Brain microvascular endothelial cell (primary cell): ENCODE measurements around the gene SPACDR.

Experiments used
- DNase-seq: peaks from one replicate; pipeline ENCODE4 v3.0.0-alpha.2; 2020
- H3K27ac ChIP-seq: fragments of 250-450 bp; sonication (Bioruptor Pico); 2 replicates; pipeline ENCODE4 v1.5.1; 2020; ENCODE audit warnings: mild to moderate bottlenecking, moderate library complexity
- H3K27me3 ChIP-seq: fragments of 250-450 bp; sonication (Bioruptor Pico); replicated peaks from 2 replicates; pipeline ENCODE4 v1.5.1; 2020; ENCODE audit warnings: mild to moderate bottlenecking
- H3K36me3 ChIP-seq: fragments of 250-450 bp; sonication (Bioruptor Pico); replicated peaks from 2 replicates; pipeline ENCODE4 v1.5.1; 2020; ENCODE audit warnings: mild to moderate bottlenecking
- H3K4me3 ChIP-seq: 2 replicates; pipeline ENCODE4 v1.5.1; 2011; ENCODE audit warnings: low read depth, mild to moderate bottlenecking, control low read depth, low read length, moderate library complexity
- CTCF ChIP-seq: IDR thresholded peaks from 2 replicates; pipeline ENCODE4 v1.5.1; 2011; ENCODE audit warnings: low read depth, mild to moderate bottlenecking, moderate library complexity, low read length, control low read depth, inconsistent platforms; ENCODE audit errors: missing control alignments
- in situ Hi-C: cut with HindIII; loops from 2 replicates; pipeline ENCODE4 v1.10.0; 2017; ENCODE audit warnings: low sequenced_read_pairs, low pct_ligation_motif_present

SPACDR gene

GRCh38 chr7:100434297-100435144, 29.5 kb downstream of the SPACDR start:
- DNase-seq, result no peak
- Histone ChIP-seq H3K36me3 (peaks cover 18% of the 10 kb centered on the region), H3K4me3 (peak overlapping the region; percentile 88), H3K27ac (no peak overlapping the region), H3K27me3 (no peaks in the 10 kb centered on the region)
- in situ Hi-C loops, result no loop called here
- TF ChIP-seq CTCF, result no peak

GRCh38 chr7:100433592-100434296, 30.3 kb downstream of the SPACDR start:
- no peak for TF ChIP-seq CTCF
- no peaks in the 10 kb centered on the region for H3K27me3 ChIP-seq

GRCh38 chr7:100433276-100433591, 30.8 kb downstream of the SPACDR start:
- in situ Hi-C loops, result no loop called here
- Histone ChIP-seq H3K27ac (no peak overlapping the region), H3K36me3 (peaks cover 18% of the 10 kb centered on the region), H3K27me3 (no peaks in the 10 kb centered on the region), H3K4me3 (no peak overlapping the region)
- no peak for DNase-seq
- no peak for TF ChIP-seq CTCF

More at GRCh38 chr7:100433592-100434296, 30.3 kb downstream of the SPACDR start:
- Histone ChIP-seq H3K36me3 (peaks cover 18% of the 10 kb centered on the region), H3K27ac (no peak overlapping the region), H3K4me3 (no peak overlapping the region)
- DNase-seq, result no peak
- in situ Hi-C loops, result no loop called here

GRCh38 chr7:100432621-100433275, 31.3 kb downstream of the SPACDR start:
- Histone ChIP-seq H3K4me3 (no peak overlapping the region), H3K36me3 (peaks cover 18% of the 10 kb centered on the region), H3K27ac (no peak overlapping the region), H3K27me3 (no peaks in the 10 kb centered on the region)
- in situ Hi-C loops, result no loop called here
- no peak for TF ChIP-seq CTCF
- DNase-seq, result no peak

- in situ Hi-C loops, result no loop called here
- no peak overlapping the region for H3K27ac ChIP-seq
- H3K36me3 ChIP-seq, result peaks cover 18% of the 10 kb centered on the region
- DNase-seq, result no peak
- H3K4me3 ChIP-seq, result no peak overlapping the region
- TF ChIP-seq CTCF, result no peak
- H3K27me3 ChIP-seq, result no peaks in the 10 kb centered on the region
Observed at GRCh38 chr7:100432053-100432452, 32.0 kb downstream of the SPACDR start.
